Stomach (tissue), 9 donors: ENCODE results near the gene TUBB6. TPM values are rescaled to one million over a fixed set of nuclear protein-coding genes. Genes with fewer than 3 reads are reported as not detected.
A peak's percentile ranks its signal among the peaks of the same experiment; 100 is the strongest.

Experiments used
- DNase-seq, 2 donors: peaks; one replicate each; pipeline versions ENCODE4 v3.0.0 to v3.0.0-alpha.2; 2013 to 2019
- H3K27ac ChIP-seq, 5 donors: fragments of 200-600 bp in 4 of 5; sonication (generic) in 4 of 5; one replicate each; pipeline ENCODE4 v1.5.1; 2013 to 2019; ENCODE audit warnings: mild to moderate bottlenecking in 1 of 5, moderate library complexity in 1 of 5
- H3K27me3 ChIP-seq, 3 donors: fragments of 200-600 bp; sonication (generic); one replicate each; pipeline ENCODE4 v1.5.1; 2017 to 2019; ENCODE audit warnings: mixed run types in 1 of 3
- H3K36me3 ChIP-seq, 4 donors: fragments of 200-600 bp; sonication (generic); 1 replicate in 3 of 4; 2 replicates in 1 of 4; pipeline ENCODE4 v1.5.1; 2016 to 2019
- H3K4me1 ChIP-seq, 4 donors: fragments of 200-600 bp; sonication (generic); one replicate each; pipeline ENCODE4 v1.5.1; 2016 to 2019
- H3K4me3 ChIP-seq, 4 donors: fragments of 200-600 bp; sonication (generic) in 3 of 4; one replicate each; pipeline ENCODE4 v1.5.1; 2016 to 2019; ENCODE audit warnings: mild to moderate bottlenecking in 1 of 4
- H3K9me3 ChIP-seq, 4 donors: fragments of 200-600 bp; sonication (generic); one replicate each; pipeline ENCODE4 v1.5.1; 2016 to 2019
- EP300 ChIP-seq: sonication (generic); formaldehyde crosslinking; IDR thresholded peaks from one replicate; pipeline ENCODE4 v1.6.1; 2017; ENCODE audit warnings: antibody characterized with exemption
- POLR2A ChIP-seq, 4 donors: fragments of 450-650 bp; IDR thresholded peaks; one replicate each; pipeline ENCODE4 v1.6.1; 2016; ENCODE audit warnings: antibody characterized with exemption in 4 of 4, control low read depth in 2 of 4, mild to moderate bottlenecking in 1 of 4, moderate library complexity in 1 of 4
- POLR2AphosphoS5 ChIP-seq, 3 donors: sonication (generic); formaldehyde crosslinking; IDR thresholded peaks; one replicate each; pipeline ENCODE4 v1.6.1; 2016; ENCODE audit warnings: antibody characterized with exemption in 3 of 3
- WGBS, 5 donors: extraction: QIAGEN DNeasy Blood & Tissue Kit in 3 of 5; methylation state at CpG; one replicate each; pipeline versions ENCODE4 v1.1.5 to v1.1.7; 2013 to 2018; 5-methylcytosine and 5-hydroxymethylcytosine counted together
- intact Hi-C: fragments of 100-400 bp; cut with DNase I; formaldehyde crosslinking; loops from one replicate; pipeline ENCODE4 v1.15.1; 2023; ENCODE audit warnings: low total_unique reads
- polyA plus RNA-seq, 3 donors: library from polyadenylated mRNA; stranded (reverse); fragments of 200-250 nt; gene quantifications; one replicate each; pipeline ENCODE4 v1.2.3, GENCODE V29; 2013
- total RNA-seq, 5 donors: library from RNA; depleted of rRNA; stranded (reverse); fragments of >200 nt; gene quantifications; one replicate each; pipeline versions ENCODE4 v1.1.0 to v1.2.3, GENCODE V29; 2014 to 2016
- TF ChIP-seq, protein P1 (sequence below), 7 experiments: fragments of 450-650 bp in 4 of 7; fragments of 200-600 bp in 3 of 7; sonication (generic) in 3 of 7; IDR thresholded peaks; one replicate each; pipeline ENCODE4 v1.5.1; 2016 to 2019; ENCODE audit warnings: antibody characterized with exemption in 7 of 7, control low read depth in 2 of 7, mild to moderate bottlenecking in 1 of 7
- donor health status: healthy with polysubstance abuse.
- donor health status: Bipolar disorder and iron deficiency.
- donor health status: healthy.

The TUBB6 gene
- total and polyA plus RNA-seq, 8 donors: 66.6 to 333 (median 174) TPM

DNA sequence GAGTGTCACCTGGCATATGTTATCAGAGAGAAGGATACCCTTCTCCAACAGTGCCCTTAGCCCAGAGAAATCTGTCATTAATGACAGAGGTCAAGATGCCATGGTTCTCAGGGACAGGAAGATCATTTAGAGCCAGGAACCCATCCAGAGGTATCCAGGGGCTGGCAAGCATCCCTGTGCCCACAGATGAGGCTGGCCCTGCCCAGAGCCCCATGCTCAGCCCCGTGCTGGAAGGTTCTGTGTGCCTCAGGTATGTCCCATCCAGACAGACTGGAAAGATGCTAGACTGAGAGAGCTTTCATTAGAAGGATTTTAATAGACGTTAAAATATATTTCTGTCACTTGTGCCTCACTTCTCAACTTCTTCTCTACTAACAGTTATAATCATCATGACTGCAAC lies 8.2 kb upstream of the TUBB6 start:
- H3K27me3 ChIP-seq: peaks cover 0 to under 1% (median 0%) of the 10 kb centered on the region in 3 donors
- TF ChIP-seq POLR2A (IDR thresholded peaks at IDR 0.05) (no peak), EP300 (no peak), POLR2AphosphoS5 (IDR thresholded peaks at IDR 0.05) (no peak)
- TF ChIP-seq, protein P1, sequence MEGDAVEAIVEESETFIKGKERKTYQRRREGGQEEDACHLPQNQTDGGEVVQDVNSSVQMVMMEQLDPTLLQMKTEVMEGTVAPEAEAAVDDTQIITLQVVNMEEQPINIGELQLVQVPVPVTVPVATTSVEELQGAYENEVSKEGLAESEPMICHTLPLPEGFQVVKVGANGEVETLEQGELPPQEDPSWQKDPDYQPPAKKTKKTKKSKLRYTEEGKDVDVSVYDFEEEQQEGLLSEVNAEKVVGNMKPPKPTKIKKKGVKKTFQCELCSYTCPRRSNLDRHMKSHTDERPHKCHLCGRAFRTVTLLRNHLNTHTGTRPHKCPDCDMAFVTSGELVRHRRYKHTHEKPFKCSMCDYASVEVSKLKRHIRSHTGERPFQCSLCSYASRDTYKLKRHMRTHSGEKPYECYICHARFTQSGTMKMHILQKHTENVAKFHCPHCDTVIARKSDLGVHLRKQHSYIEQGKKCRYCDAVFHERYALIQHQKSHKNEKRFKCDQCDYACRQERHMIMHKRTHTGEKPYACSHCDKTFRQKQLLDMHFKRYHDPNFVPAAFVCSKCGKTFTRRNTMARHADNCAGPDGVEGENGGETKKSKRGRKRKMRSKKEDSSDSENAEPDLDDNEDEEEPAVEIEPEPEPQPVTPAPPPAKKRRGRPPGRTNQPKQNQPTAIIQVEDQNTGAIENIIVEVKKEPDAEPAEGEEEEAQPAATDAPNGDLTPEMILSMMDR (IDR thresholded peaks at IDR 0.05): no peak
- no peaks in the 10 kb centered on the region for H3K36me3 ChIP-seq
- 74 to 88% (median 83%) methylated on average over 2 of the region's 2 CpGs for WGBS, 5 donors
- H3K27ac ChIP-seq: no peak overlapping the region
- intact Hi-C loops: no loop called here
- DNase-seq: no peak
- H3K4me1 ChIP-seq: peaks cover 0 to 3% (median 2%) of the 10 kb centered on the region in 4 donors
- peaks cover 0 to 6% (median 0%) of the 10 kb centered on the region in 4 donors for H3K9me3 ChIP-seq
- H3K4me3 ChIP-seq: no peak overlapping the region

DNA sequence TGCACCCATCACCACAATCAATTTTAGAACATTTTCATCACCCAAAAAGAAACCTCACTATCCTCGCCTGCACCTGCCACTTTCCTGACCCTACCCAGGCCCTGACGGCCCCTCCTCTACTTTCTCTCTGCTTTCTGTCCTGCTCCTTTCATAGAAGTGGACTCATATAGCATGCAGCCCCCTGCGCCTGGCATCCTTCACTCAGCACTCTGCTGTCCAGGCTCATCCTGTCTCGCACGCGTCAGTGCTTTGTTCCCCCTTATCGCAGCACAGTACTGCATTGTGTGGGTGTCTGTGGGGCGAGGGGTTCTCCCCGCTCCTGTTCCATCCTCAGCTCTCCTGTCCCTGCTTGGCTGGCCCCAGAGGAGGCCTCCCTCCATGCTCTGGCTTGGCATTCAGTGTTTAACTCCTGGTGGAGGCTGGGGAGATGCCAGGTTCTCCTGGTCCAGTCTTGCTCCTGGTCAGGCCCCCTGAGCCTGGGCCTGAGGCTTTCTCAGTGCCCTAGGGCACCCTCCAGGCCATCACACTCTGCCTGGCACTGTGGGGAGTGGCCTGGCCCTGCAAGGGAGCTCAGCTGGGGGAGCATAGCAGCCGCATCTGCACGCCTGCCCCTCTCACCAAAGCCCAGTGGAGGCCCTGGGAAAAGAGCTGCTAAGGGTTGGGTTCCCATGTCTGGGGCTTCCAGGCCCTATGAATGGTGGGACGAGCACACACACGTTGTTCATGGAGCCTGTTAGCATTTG lies 6.6 kb upstream of the TUBB6 start:
- no peak overlapping the region for H3K27ac ChIP-seq
- H3K36me3 ChIP-seq: no peaks in the 10 kb centered on the region
- H3K4me1 ChIP-seq: peaks cover 6 to 14% (median 9%) of the 10 kb centered on the region in 4 donors
- intact Hi-C loops: no loop called here
- H3K9me3 ChIP-seq: peaks cover 0 to 6% (median 0%) of the 10 kb centered on the region in 4 donors
- peaks cover 0 to 15% (median 6%) of the 10 kb centered on the region in 3 donors for H3K27me3 ChIP-seq
- DNase-seq: no peak
- TF ChIP-seq POLR2A (IDR thresholded peaks at IDR 0.05) (no peak), POLR2AphosphoS5 (IDR thresholded peaks at IDR 0.05) (no peak), EP300 (no peak)
- TF ChIP-seq, protein P1 (IDR thresholded peaks at IDR 0.05): no peak
- H3K4me3 ChIP-seq: no peak overlapping the region
- 85 to 91% (median 89%) methylated on average over 12 to 13 of the region's 13 CpGs for WGBS, 5 donors

DNA sequence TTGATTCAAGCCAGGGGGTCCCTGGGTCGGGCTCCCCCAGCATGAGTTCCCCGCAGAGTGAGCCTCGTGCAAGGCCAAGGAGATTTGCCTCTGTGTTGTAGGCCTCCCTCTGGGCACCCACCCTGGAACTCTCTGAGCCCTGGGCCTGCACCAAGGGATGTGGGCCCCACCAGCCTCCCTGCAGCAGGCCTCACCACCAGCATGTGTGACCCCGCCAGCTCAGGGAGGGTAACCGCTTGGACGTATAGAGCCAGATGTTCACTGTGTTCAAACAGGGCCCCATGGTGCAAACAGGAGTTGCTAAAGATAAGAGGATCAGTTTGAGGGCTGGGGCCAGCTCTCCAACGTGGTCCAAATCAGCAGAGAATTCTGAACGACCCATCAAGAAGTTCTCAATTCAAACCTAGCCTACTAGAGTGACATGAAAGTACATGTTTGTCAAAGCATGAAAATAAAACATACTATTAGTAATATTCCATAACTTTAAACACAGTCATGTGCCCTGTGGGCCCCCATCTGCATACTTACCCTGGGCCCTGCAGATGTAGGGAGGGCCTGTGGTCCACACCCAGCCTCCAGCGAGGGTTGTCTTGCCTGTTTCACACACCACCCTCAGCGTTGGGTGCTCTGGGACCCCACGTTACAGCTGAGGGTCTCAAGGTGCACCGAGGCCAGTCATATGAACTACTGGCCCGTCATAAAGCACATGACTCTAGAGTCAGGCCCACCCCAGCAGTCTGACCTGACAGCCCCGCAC lies 5.5 kb upstream of the TUBB6 start:
- H3K36me3 ChIP-seq: no peaks in the 10 kb centered on the region
- peaks cover 0 to 6% (median 0%) of the 10 kb centered on the region in 4 donors for H3K9me3 ChIP-seq
- H3K27me3 ChIP-seq: peaks cover 0 to 27% (median 17%) of the 10 kb centered on the region in 3 donors
- peaks cover 12 to 25% (median 20%) of the 10 kb centered on the region in 4 donors for H3K4me1 ChIP-seq
- WGBS, 5 donors: 70 to 82% (median 78%) methylated on average over 14 of the region's 14 CpGs
- TF ChIP-seq POLR2AphosphoS5 (IDR thresholded peaks at IDR 0.05) (no peak), EP300 (no peak), POLR2A (IDR thresholded peaks at IDR 0.05) (no peak)
- TF ChIP-seq, protein P1 (IDR thresholded peaks at IDR 0.05): no peak
- DNase-seq: no peak
- H3K4me3 ChIP-seq: no peak overlapping the region
- intact Hi-C loops: no loop called here
- no peak overlapping the region for H3K27ac ChIP-seq

DNA sequence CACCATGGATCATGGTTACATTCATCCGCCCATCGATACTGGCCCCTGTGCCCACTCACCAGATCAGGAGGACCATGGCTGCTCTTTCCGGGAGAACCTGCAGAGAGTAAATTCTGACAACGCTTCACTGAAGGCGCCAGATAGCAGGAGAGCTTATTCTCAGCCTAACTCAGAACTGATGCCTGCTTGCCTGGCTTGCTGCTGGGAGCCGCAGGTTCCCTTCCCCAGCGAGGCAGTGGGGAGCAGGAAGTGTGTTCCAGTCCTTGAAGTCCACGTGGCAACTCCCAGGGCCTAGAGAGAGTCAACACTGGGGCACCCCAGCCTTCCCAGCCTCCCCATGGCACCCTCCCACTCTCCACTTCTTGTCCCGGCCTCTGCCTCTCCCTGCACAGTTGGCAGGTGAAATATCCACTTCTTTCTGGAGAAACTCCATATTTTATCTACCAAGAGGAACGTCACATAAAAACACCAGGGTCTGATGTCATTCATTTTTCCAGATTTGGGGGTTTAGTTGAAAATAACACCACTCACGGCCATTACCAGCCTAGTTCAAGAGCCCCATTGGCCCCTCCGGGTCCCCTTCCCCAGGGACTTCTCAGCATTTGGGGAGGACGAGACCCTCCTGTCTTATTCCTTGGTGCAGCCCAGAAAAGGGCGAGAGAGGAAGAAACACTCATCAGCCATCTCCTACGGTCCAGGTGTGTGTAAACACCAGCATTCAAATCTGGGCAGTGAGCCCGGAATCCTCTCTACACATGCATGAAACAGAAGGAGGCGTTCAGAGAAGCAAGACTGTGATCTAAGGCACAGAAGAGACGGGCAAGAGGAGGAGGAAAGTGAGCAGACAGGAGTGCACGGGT lies 3.5 kb upstream of the TUBB6 start:
- intact Hi-C loops: no loop called here
- Histone ChIP-seq H3K9me3 (no peaks in the 10 kb centered on the region), H3K4me3 (no peak overlapping the region), H3K27ac (no peak overlapping the region), H3K36me3 (no peaks in the 10 kb centered on the region), H3K4me1 (peaks cover 25 to 42% (median 33%) of the 10 kb centered on the region in 4 donors), H3K27me3 (peaks cover 0 to 47% (median 30%) of the 10 kb centered on the region in 3 donors)
- TF ChIP-seq POLR2AphosphoS5 (IDR thresholded peaks at IDR 0.05): no peak
- no peak for TF ChIP-seq EP300
- TF ChIP-seq, protein P1 (IDR thresholded peaks at IDR 0.05): no peak
- TF ChIP-seq POLR2A (IDR thresholded peaks at IDR 0.05): no peak
- WGBS, 5 donors: 50 to 65% (median 57%) methylated on average over 16 to 19 of the region's 19 CpGs
- DNase-seq: peak; percentile 58 to 66
